GM12872 (cell line): ENCODE measurements around the gene SPATA17.

Source experiments
- TF ChIP-seq, protein P1 (sequence below): IDR thresholded peaks from 3 replicates; pipeline ENCODE4 v1.5.1; 2011; ENCODE audit warnings: low read depth, mild to moderate bottlenecking, low read length, moderate library complexity; ENCODE audit not compliant: insufficient read depth

SPATA17 gene

GRCh38 chr1:217647791-217648190 lies 16.6 kb downstream of the SPATA17 start:
- TF ChIP-seq, protein P1, sequence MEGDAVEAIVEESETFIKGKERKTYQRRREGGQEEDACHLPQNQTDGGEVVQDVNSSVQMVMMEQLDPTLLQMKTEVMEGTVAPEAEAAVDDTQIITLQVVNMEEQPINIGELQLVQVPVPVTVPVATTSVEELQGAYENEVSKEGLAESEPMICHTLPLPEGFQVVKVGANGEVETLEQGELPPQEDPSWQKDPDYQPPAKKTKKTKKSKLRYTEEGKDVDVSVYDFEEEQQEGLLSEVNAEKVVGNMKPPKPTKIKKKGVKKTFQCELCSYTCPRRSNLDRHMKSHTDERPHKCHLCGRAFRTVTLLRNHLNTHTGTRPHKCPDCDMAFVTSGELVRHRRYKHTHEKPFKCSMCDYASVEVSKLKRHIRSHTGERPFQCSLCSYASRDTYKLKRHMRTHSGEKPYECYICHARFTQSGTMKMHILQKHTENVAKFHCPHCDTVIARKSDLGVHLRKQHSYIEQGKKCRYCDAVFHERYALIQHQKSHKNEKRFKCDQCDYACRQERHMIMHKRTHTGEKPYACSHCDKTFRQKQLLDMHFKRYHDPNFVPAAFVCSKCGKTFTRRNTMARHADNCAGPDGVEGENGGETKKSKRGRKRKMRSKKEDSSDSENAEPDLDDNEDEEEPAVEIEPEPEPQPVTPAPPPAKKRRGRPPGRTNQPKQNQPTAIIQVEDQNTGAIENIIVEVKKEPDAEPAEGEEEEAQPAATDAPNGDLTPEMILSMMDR, result no peak

DNA sequence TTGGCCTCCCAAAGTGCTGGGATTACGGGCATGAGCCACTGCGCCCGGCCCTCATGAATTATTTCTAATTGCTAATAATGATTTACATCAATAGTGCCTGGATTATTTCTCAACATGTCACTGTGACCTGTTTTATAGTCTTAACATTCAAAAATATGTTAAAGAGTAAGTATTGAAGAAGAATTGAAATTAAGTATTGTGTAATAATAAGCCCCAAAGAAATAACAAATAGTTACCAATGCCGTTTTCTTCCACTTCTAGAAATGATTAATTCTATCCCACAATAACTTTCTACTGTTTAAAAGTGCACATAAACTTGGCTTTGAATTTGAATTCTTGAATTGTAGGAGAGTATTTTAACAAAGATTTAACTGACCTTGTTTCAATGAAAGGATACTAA lies 19.5 kb downstream of the SPATA17 start:
- TF ChIP-seq, protein P1, result no peak

- TF ChIP-seq, protein P1, result peak; percentile 60
These were observed 29.4 kb downstream of the SPATA17 start for GRCh38 chr1:217660353-217661062.

GRCh38 chr1:217661407-217661806 lies 30.3 kb downstream of the SPATA17 start:
- TF ChIP-seq, protein P1, result no peak

- TF ChIP-seq, protein P1, result no peak
These were observed 37.3 kb downstream of the SPATA17 start for GRCh38 chr1:217668351-217668940.

GRCh38 chr1:217673387-217673786 lies 42.2 kb downstream of the SPATA17 start:
- TF ChIP-seq, protein P1, result no peak

DNA sequence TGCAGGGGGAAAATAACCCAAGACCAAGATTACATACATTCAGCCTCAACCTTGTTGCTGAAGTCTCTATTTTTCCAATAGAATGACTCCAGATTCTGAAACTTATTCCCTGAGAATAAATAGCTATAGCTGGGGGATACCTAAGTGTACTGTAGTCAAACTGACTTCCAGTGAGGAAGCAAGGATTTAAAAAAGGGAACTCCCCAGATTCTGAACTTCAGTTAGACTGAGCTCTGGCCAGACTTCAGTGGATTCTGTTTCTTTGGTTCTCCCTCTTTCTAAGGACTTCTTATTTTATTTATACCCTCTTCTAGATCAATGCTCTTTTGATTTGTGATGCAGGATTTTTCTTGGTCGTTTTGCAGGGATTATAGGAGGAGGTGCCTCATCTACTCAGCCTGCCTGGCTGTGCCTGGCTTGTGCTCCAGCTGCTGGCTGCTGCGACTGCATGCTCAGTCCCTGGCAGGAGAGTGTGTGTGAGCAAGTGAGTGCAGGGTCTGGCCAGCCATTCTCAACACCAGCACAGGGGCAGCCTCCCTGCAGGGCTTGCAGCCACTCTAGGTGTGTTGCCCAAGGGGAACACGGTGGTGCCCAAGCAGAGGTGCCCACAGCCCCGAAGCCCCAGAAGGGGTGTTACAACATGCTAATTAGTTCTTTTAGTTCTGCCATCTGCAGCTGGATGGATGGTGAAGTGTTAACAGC lies 43.0 kb downstream of the SPATA17 start:
- TF ChIP-seq, protein P1, result no peak
